ENCODE results near the gene ADGRV1.

Gene ADGRV1

GRCh38 chr5:90868799-90869198 lies 310.2 kb downstream of the ADGRV1 start:
- in situ Hi-C loops (cut with HindIII; ENCODE audit: low pct_unique_long_range_greater_than_20kb, low sequenced_read_pairs) = no loop called here
- DNase-seq (ENCODE audit: low read depth in 1 of 2, low spot score in 1 of 2) = no peak
- no peak for TF ChIP-seq JUND (IDR thresholded peaks at IDR 0.05; ENCODE audit: low read depth)

- TF ChIP-seq JUND (IDR thresholded peaks at IDR 0.05; ENCODE audit: low read depth) = no peak
- in situ Hi-C loops (cut with HindIII; ENCODE audit: low pct_unique_long_range_greater_than_20kb, low sequenced_read_pairs) = no loop called here
- DNase-seq (ENCODE audit: low read depth in 1 of 2, low spot score in 1 of 2) = no peak
These were observed 312.9 kb downstream of the ADGRV1 start for GRCh38 chr5:90871391-90871991.

- in situ Hi-C loops (cut with HindIII; ENCODE audit: low pct_unique_long_range_greater_than_20kb, low sequenced_read_pairs) = no loop called here
- no peak for TF ChIP-seq JUND (IDR thresholded peaks at IDR 0.05; ENCODE audit: low read depth)
- peak in 1 of 2 experiments; percentile 12 for DNase-seq (ENCODE audit: low read depth in 1 of 2, low spot score in 1 of 2)
These were observed 314.5 kb downstream of the ADGRV1 start for GRCh38 chr5:90873033-90873517.

- in situ Hi-C loops (cut with HindIII; ENCODE audit: low pct_unique_long_range_greater_than_20kb, low sequenced_read_pairs) = no loop called here
- TF ChIP-seq JUND (IDR thresholded peaks at IDR 0.05; ENCODE audit: low read depth) = no peak
- no peak for DNase-seq (ENCODE audit: low read depth in 1 of 2, low spot score in 1 of 2)
These were observed 315.5 kb downstream of the ADGRV1 start for GRCh38 chr5:90874066-90874465.

GRCh38 chr5:90875456-90875855 lies 316.9 kb downstream of the ADGRV1 start:
- no peak for TF ChIP-seq JUND (IDR thresholded peaks at IDR 0.05; ENCODE audit: low read depth)
- no peak for DNase-seq (ENCODE audit: low read depth in 1 of 2, low spot score in 1 of 2)
- in situ Hi-C loops (cut with HindIII; ENCODE audit: low pct_unique_long_range_greater_than_20kb, low sequenced_read_pairs) = no loop called here

- DNase-seq (ENCODE audit: low read depth in 1 of 2, low spot score in 1 of 2) = no peak
- TF ChIP-seq JUND (IDR thresholded peaks at IDR 0.05; ENCODE audit: low read depth) = no peak
- in situ Hi-C loops (cut with HindIII; ENCODE audit: low pct_unique_long_range_greater_than_20kb, low sequenced_read_pairs) = no loop called here
These were observed 317.8 kb downstream of the ADGRV1 start for GRCh38 chr5:90876366-90876765.

- DNase-seq (ENCODE audit: low read depth in 1 of 2, low spot score in 1 of 2) = no peak
- no peak for TF ChIP-seq JUND (IDR thresholded peaks at IDR 0.05; ENCODE audit: low read depth)
- in situ Hi-C loops (cut with HindIII; ENCODE audit: low pct_unique_long_range_greater_than_20kb, low sequenced_read_pairs) = no loop called here
These were observed 318.5 kb downstream of the ADGRV1 start for GRCh38 chr5:90877049-90877448.

GRCh38 chr5:90878081-90878480 lies 319.5 kb downstream of the ADGRV1 start:
- no peak for TF ChIP-seq JUND (IDR thresholded peaks at IDR 0.05; ENCODE audit: low read depth)
- in situ Hi-C loops (cut with HindIII; ENCODE audit: low pct_unique_long_range_greater_than_20kb, low sequenced_read_pairs) = no loop called here
- DNase-seq (ENCODE audit: low read depth in 1 of 2, low spot score in 1 of 2) = no peak

- TF ChIP-seq JUND (IDR thresholded peaks at IDR 0.05; ENCODE audit: low read depth) = no peak
- DNase-seq (ENCODE audit: low read depth in 1 of 2, low spot score in 1 of 2) = no peak
- in situ Hi-C loops (cut with HindIII; ENCODE audit: low pct_unique_long_range_greater_than_20kb, low sequenced_read_pairs) = no loop called here
These were observed 320.1 kb downstream of the ADGRV1 start for GRCh38 chr5:90878549-90879196.

- no peak for DNase-seq (ENCODE audit: low read depth in 1 of 2, low spot score in 1 of 2)
- in situ Hi-C loops (cut with HindIII; ENCODE audit: low pct_unique_long_range_greater_than_20kb, low sequenced_read_pairs) = no loop called here
- no peak for TF ChIP-seq JUND (IDR thresholded peaks at IDR 0.05; ENCODE audit: low read depth)
These were observed 323.1 kb downstream of the ADGRV1 start for GRCh38 chr5:90881626-90882150.

- DNase-seq (ENCODE audit: low read depth in 1 of 2, low spot score in 1 of 2) = no peak
- no peak for TF ChIP-seq JUND (IDR thresholded peaks at IDR 0.05; ENCODE audit: low read depth)
- in situ Hi-C loops (cut with HindIII; ENCODE audit: low pct_unique_long_range_greater_than_20kb, low sequenced_read_pairs) = no loop called here
These were observed 323.9 kb downstream of the ADGRV1 start for GRCh38 chr5:90882448-90882847.

- DNase-seq (ENCODE audit: low read depth in 1 of 2, low spot score in 1 of 2) = no peak
- in situ Hi-C loops (cut with HindIII; ENCODE audit: low pct_unique_long_range_greater_than_20kb, low sequenced_read_pairs) = no loop called here
- TF ChIP-seq JUND (IDR thresholded peaks at IDR 0.05; ENCODE audit: low read depth) = no peak
These were observed 326.7 kb downstream of the ADGRV1 start for GRCh38 chr5:90885180-90885868.

- in situ Hi-C loops (cut with HindIII; ENCODE audit: low pct_unique_long_range_greater_than_20kb, low sequenced_read_pairs) = no loop called here
- no peak for DNase-seq (ENCODE audit: low read depth in 1 of 2, low spot score in 1 of 2)
- no peak for TF ChIP-seq JUND (IDR thresholded peaks at IDR 0.05; ENCODE audit: low read depth)
These were observed 327.8 kb downstream of the ADGRV1 start for GRCh38 chr5:90886381-90886780.
